AG09319 (cell line): Measurements from ENCODE around the gene SPTB.
A peak's percentile ranks its signal among the peaks of the same experiment; 100 is the strongest.

Experiments used
- DNase-seq: peaks from one replicate; pipeline ENCODE4 v3.0.0-alpha.2; 2010; ENCODE audit warnings: low read depth; ENCODE audit errors: extremely low read depth
- CTCF ChIP-seq: IDR thresholded peaks from 2 replicates; pipeline ENCODE4 v1.5.1; 2011; ENCODE audit warnings: low read depth, mild to moderate bottlenecking, inconsistent platforms, low read length, moderate library complexity

The SPTB gene

GRCh38 chr14:64792231-64792630 is 87.5 kb downstream of the SPTB start:
- TF ChIP-seq CTCF, result no peak
- DNase-seq, result no peak

- no peak for TF ChIP-seq CTCF
- no peak for DNase-seq
These were observed 89.2 kb downstream of the SPTB start for GRCh38 chr14:64790478-64790877.

- TF ChIP-seq CTCF, result no peak
- DNase-seq, result no peak
These were observed 90.0 kb downstream of the SPTB start for GRCh38 chr14:64789696-64790095.

- DNase-seq, result peak; percentile 82
- no peak for TF ChIP-seq CTCF
These were observed 91.0 kb downstream of the SPTB start for GRCh38 chr14:64788706-64789105.

DNA sequence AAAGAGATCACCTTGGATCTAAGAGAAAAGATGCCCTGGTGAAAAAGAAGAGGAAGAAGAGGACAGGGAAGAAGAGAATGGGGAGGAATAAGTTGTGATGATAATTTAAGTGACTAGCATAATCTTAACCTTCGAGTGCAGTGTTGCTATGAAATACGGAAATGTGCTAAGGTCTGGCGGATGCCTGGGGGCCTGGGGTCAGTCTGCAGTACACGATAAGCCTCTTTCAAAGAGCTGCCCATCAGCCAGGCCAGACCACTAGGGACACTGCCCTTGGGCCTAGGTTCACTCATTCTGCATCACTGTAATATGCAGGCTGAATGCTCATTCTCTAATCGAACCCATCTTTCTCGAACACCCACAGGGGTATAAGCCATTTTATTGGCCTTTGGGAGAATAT is 92.1 kb downstream of the SPTB start:
- TF ChIP-seq CTCF, result no peak
- DNase-seq, result no peak

- TF ChIP-seq CTCF, result no peak
- no peak for DNase-seq
These were observed 93.2 kb downstream of the SPTB start for GRCh38 chr14:64786296-64787149.

DNA sequence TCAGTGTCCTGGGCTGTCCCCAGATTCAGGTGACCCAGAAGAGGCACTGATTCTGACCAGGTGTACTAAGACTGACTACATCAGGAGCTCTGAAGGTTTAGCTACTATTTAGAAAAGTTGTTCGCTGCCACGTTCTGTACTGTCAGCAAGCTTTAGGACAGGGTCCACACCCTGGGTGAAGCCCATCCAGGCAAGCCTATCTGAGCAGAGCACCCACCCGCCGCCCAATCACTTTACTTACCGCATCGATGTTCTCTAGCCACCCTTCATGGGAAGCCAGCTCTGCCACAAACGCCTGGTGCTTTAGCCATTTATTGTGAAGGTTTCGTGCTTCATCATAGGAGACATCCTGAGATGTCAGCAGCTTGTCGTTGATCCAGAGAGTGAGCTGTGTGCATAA is 95.7 kb downstream of the SPTB start:
- no peak for TF ChIP-seq CTCF
- no peak for DNase-seq
